Measurements from ENCODE around the gene CUBN.

DNA sequence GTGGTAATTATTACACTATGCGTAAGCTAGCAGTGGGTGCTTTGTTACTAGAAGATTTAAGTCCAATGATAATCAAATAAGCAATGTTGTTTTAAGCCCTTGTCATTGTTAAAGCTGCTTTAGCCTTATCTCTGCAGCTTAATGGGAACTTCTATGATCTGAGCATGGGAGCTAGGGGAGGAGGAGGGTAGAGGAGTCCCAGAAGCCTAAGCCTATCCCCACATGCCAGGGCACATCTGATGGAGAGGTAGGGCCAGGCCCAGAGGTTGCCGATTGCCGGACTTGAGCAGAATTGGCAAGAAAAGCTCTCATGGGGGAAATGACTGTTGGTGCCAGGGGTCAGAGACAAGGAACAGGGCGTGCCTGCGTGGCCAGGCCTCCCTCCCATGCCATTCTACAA lies 13.4 kb downstream of the CUBN start:
- TF ChIP-seq, protein P1, sequence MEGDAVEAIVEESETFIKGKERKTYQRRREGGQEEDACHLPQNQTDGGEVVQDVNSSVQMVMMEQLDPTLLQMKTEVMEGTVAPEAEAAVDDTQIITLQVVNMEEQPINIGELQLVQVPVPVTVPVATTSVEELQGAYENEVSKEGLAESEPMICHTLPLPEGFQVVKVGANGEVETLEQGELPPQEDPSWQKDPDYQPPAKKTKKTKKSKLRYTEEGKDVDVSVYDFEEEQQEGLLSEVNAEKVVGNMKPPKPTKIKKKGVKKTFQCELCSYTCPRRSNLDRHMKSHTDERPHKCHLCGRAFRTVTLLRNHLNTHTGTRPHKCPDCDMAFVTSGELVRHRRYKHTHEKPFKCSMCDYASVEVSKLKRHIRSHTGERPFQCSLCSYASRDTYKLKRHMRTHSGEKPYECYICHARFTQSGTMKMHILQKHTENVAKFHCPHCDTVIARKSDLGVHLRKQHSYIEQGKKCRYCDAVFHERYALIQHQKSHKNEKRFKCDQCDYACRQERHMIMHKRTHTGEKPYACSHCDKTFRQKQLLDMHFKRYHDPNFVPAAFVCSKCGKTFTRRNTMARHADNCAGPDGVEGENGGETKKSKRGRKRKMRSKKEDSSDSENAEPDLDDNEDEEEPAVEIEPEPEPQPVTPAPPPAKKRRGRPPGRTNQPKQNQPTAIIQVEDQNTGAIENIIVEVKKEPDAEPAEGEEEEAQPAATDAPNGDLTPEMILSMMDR (conservative IDR thresholded peaks at IDR 0.05 in 1 of 2, IDR thresholded peaks at IDR 0.05 in 1 of 2; ENCODE audit: extremely low read depth in 1 of 2, insufficient read depth in 1 of 2, low read depth in 1 of 2, low read length in 2 of 2) = no peak
- no peak for TF ChIP-seq EZH2 (IDR thresholded peaks at IDR 0.05; ENCODE audit: borderline replicate concordance, low read length)

All from mammary epithelial cell (primary cell).